ENCODE data around the gene SPTBN2. TPM values are rescaled to one million over a fixed set of nuclear protein-coding genes. Genes with fewer than 3 reads are reported as not detected.
"Not testable (repeated sequence)": the region's sequence is repeated elsewhere in the genome, so short reads cannot be mapped to it uniquely, and the experiment has no call there.

Gene SPTBN2
- total and polyA plus RNA-seq, 9 donors, result 1.4 to 26.9 (median 6.2) TPM

GRCh38 chr11:66646828-66647227 lies 82.2 kb downstream of the SPTBN2 start:
- WGBS, 3 donors, result 74 to 84% (median 81%) methylated on average over 4 of the region's 4 CpGs
- H3K27ac ChIP-seq, result no peak overlapping the region

DNA sequence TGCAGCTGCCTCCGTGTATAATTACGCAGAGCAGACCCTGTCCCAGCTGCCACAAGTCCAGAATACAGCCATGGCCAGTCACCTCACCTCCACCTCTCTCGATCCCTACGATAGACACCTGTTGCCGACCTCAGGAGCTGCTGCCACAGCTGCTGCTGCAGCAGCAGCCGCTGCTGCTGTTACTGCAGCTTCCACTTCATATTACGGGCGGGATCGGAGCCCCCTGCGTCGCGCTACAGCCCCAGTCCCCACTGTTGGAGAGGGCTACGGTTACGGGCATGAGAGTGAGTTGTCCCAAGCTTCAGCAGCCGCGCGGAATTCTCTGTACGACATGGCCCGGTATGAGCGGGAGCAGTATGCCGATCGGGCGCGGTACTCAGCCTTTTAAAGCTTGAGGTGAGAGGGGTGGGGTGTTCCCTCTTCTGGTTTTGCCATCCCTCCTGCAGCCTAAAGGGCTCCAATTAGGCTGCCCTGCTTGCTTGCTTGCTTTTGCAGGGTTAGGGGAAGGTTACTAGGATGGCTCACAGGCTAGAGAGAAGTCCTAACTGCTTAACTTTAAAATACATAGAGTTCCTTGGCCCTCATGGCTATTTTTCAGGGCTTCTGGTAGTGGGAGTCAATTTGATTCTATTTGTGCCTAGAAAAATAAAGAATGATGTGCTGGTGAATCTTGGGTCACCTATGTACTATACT lies 85.1 kb downstream of the SPTBN2 start:
- TF ChIP-seq POLR2A (IDR thresholded peaks at IDR 0.05) (no peak), CTCF (IDR thresholded peaks at IDR 0.05) (no peak), EP300 (IDR thresholded peaks at IDR 0.05) (no peak)
- Histone ChIP-seq H3K4me1 (ENCODE audit: insufficient read depth) (peaks cover 23% of the 10 kb centered on the region), H3K27ac (no peak overlapping the region), H3K27me3 (no peaks in the 10 kb centered on the region), H3K4me3 (no peak overlapping the region), H3K9me3 (no peaks in the 10 kb centered on the region), H3K36me3 (no peaks in the 10 kb centered on the region)
- no peak for DNase-seq
- intact Hi-C loops (cut with DNase I), result no loop called here
- 62 to 90% (median 69%) methylated on average over 24 of the region's 24 CpGs for WGBS, 3 donors

More at GRCh38 chr11:66646828-66647227, 82.2 kb downstream of the SPTBN2 start:
- no peaks in the 10 kb centered on the region for H3K9me3 ChIP-seq
- no peak for DNase-seq
- TF ChIP-seq CTCF (IDR thresholded peaks at IDR 0.05) (no peak), POLR2A (IDR thresholded peaks at IDR 0.05) (no peak), EP300 (IDR thresholded peaks at IDR 0.05) (no peak)
- peaks cover 20% of the 10 kb centered on the region for H3K4me1 ChIP-seq (ENCODE audit: insufficient read depth)
- intact Hi-C loops (cut with DNase I), result no loop called here
- H3K36me3 ChIP-seq, result no peaks in the 10 kb centered on the region
- H3K4me3 ChIP-seq, result no peak overlapping the region
- no peaks in the 10 kb centered on the region for H3K27me3 ChIP-seq

DNA sequence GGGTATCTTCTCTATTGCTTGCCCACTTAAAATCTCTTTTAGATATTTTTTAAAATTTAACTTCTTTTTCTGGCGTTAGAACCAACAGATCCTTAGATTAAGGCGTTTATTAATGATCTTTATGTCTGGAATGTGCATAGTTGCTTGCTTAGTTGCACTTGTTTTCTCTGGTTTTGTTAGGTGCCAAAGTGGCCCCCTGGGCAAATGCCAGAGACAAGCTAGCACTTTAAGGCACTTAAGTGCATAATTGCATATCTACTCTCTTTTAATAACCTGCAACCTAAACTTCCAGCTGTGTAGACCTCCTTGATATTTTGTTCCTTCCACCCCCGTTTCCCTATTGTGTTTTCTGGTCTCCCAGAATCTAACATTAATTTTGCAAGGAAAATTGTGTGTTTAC lies 87.2 kb downstream of the SPTBN2 start:
- peak overlapping the region; percentile 20 for H3K4me3 ChIP-seq
- DNase-seq, result no peak
- WGBS, 3 donors, result 6 to 13% (median 11%) methylated on average over 3 of the region's 3 CpGs
- H3K27ac ChIP-seq, result no peak overlapping the region
- H3K9me3 ChIP-seq, result no peaks in the 10 kb centered on the region
- H3K36me3 ChIP-seq, result no peaks in the 10 kb centered on the region
- H3K4me1 ChIP-seq (ENCODE audit: insufficient read depth), result peaks cover 27% of the 10 kb centered on the region
- no peaks in the 10 kb centered on the region for H3K27me3 ChIP-seq
- intact Hi-C loops (cut with DNase I), result loop anchor here in 1 of 4 donors (1.0 kb wide), 1 partner anchor 30 kb away; no protein-coding TSS in a partner anchor
- TF ChIP-seq POLR2A (IDR thresholded peaks at IDR 0.05), result no peak
- no peak for TF ChIP-seq EP300 (IDR thresholded peaks at IDR 0.05)
- TF ChIP-seq CTCF (IDR thresholded peaks at IDR 0.05), result no peak

DNA sequence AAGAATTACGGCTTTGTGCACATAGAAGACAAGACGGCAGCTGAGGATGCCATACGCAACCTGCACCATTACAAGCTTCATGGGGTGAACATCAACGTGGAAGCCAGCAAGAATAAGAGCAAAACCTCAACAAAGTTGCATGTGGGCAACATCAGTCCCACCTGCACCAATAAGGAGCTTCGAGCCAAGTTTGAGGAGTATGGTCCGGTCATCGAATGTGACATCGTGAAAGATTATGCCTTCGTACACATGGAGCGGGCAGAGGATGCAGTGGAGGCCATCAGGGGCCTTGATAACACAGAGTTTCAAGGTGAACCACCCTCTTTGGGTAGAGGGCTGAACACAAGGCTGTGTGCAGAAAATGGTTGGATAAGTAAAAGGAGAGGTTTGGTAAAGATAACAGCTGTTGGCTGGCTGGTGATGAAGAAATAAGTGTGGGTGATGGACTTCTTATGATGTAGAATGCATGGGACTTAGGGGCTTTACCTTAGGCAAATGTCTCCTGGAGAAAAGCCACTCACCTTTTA lies 89.1 kb downstream of the SPTBN2 start:
- 24 to 46% (median 31%) methylated on average over 9 to 10 of the region's 10 CpGs for WGBS, 3 donors
- H3K27ac ChIP-seq; H3K9me3 ChIP-seq; intact Hi-C loops (cut with DNase I); DNase-seq; H3K27me3 ChIP-seq; H3K36me3 ChIP-seq: not testable (repeated sequence)
- Histone ChIP-seq H3K4me1 (ENCODE audit: insufficient read depth) (peaks cover 18% of the 10 kb centered on the region), H3K4me3 (peak overlapping the region; percentile 87)

All from ovary (tissue), 9 donors.